Measurements from ENCODE around the gene TMEM30B. TPM values are rescaled to one million over a fixed set of nuclear protein-coding genes. Genes with fewer than 3 reads are reported as not detected.

Gene TMEM30B
- polyA plus RNA-seq, 3 donors = 10.0 to 13.2 (median 11.0) TPM

- peak; percentile 86 for DNase-seq
Observed at GRCh38 chr14:61269321-61270083, 11.6 kb downstream of the TMEM30B start.

GRCh38 chr14:61268812-61269211 is 12.3 kb downstream of the TMEM30B start:
- DNase-seq = no peak

GRCh38 chr14:61266891-61267740 is 14.0 kb downstream of the TMEM30B start:
- DNase-seq = no peak

GRCh38 chr14:61266436-61266835 is 14.7 kb downstream of the TMEM30B start:
- DNase-seq = no peak

- DNase-seq = no peak
Observed at GRCh38 chr14:61264651-61265050, 16.5 kb downstream of the TMEM30B start.

DNA sequence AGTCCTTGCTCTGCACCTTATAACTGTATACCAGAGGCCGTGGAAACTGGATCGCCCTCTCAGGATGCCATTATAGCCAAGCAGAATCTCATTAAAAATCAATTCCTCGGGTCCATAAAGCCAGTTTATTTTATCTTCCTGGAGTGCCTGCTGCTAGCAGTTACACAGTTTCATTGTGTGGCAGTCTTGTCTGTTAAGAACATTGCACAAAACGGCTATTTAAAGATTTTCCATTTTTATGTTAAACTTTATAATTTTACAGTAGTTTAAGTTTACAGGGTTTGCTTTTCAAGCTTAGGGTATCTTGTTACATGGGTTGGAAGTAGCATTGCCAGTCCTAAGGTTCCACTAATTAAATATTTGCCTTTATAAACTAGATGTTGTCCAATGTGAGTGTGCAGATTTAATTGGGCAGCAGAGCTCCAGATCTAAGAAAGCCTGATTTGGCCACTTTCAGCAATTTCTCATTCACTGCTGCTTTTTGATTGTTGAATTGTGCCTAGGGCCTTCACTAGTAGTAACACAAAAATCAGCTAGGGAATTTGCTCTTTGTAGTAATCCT is 17.0 kb downstream of the TMEM30B start:
- DNase-seq = no peak

GRCh38 chr14:61262082-61262481 is 19.1 kb downstream of the TMEM30B start:
- DNase-seq = no peak

DNA sequence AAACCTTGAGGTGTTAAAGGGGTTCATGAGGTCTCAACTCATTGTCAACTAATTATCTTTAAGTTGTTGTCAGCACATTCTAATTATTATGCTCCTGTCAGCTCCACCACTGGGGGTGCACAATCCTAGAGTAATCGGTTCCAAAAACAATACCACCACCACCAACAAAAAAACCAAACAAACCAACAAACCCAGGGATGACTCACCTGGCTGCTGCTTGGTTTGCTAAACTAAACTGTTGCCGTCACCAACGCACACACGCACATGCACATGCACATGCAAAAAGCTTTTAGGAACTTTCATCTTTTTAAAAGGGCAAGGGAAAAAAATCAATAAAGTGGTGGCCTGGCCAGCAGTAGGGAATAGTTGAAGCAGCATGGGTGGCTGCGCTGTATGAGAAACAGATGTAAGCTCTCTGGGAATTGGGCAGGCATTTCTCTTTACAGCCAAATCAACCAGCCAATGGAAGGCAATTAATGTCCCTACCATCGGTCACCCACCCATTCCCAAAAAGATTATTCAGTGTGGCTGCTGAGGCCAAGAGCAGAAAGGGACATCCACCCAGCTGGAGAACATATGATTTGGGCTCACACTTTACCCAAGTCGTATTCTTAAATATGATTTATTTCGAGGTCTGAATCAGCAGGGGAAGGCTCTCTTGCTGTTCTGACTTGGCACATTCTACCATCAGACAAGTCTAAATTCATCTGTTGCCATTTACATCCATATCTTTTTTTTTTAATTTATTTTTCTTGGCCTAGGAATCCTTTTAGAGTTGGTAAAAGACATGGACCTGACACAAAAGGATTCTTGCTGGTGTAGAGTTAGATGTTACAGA is 20.0 kb downstream of the TMEM30B start:
- DNase-seq = no peak

DNA sequence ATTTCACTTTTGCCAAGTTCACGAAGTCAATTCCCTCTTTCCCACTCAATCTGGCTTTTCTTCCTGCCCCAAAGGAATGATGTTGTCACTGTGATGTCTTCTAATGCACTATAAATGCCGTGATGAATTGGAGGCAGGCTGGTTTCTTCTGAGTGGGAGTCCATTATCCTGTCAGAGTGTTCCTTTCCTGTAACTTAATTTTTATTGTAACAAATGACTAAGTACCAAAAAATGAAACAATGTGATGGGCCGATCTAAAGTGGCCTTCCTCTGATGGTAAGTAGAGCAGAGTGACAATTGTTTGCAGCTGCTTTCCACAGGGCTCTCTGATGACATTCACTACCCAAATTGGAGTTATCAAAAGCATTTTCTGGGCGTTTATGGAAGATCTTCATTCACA is 22.2 kb downstream of the TMEM30B start:
- DNase-seq = no peak

GRCh38 chr14:61257469-61258057 is 23.6 kb downstream of the TMEM30B start:
- peak; percentile 56 for DNase-seq

DNA sequence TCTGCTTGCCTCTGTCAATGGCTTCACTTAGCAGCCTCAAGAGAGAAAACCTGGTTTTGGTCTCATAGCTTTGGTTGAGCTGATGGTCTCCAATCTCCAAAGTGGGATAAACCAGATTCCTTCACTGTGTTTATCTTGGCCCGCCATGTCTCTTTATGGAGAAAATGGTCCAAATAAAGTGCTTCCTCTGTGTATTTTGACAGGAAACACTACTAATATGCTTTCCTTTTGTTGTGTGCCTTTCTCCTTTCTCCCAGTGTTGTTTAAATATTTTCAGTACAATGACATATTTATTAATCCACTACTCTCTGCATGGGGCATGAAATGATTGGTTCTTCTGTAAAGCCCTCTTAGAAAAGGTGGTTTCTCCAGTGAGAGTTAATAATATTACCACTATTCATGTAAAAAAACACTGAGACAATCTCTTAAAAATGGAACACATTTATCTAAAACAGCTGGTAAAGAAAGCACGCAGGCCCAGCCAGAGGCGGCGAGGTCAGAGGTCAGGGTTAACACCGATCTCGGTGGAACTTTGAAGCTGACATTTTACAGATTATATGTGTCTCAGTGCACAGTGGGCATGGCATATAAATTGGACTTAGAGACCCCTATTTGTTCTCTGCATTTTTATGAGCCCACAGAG is 24.2 kb downstream of the TMEM30B start:
- no peak for DNase-seq

- no peak for DNase-seq
Observed at GRCh38 chr14:61255968-61256367, 25.2 kb downstream of the TMEM30B start.

DNA sequence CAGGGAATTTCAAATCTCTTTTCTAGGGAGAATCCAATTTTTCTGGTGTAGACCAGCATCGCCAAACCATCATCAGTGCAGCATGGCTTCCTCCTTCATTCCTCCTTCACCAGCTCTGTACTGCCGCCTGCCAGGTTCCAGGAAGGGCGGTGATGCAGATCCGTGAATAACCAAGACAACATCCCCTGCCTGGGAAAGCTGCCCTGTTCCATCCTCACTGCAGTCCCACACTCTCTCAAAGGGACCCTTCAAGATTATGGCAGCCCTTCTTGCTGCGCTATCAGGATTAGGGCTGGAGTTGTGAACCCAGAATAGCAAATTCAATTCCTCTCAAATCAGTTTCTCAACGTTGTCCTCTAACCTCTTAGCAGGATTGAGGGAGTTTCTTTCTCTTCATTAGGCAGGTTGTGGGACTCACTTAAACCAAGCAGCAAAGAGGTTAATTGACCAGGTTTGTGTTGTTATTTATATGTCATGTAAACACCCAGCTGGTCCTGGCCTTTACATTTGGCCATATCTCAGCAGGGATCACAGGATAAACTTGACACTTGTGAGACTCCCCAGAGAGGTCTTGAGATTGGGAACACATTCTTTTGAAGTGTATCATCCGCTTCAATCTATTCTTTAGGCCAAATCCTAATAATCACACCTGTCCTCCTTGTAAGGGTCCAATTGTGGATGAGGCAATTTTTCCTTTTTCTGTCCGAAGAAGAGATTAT is 26.2 kb downstream of the TMEM30B start:
- DNase-seq = no peak

- no peak for DNase-seq
Observed at GRCh38 chr14:61253064-61253738, 27.9 kb downstream of the TMEM30B start.

DNA sequence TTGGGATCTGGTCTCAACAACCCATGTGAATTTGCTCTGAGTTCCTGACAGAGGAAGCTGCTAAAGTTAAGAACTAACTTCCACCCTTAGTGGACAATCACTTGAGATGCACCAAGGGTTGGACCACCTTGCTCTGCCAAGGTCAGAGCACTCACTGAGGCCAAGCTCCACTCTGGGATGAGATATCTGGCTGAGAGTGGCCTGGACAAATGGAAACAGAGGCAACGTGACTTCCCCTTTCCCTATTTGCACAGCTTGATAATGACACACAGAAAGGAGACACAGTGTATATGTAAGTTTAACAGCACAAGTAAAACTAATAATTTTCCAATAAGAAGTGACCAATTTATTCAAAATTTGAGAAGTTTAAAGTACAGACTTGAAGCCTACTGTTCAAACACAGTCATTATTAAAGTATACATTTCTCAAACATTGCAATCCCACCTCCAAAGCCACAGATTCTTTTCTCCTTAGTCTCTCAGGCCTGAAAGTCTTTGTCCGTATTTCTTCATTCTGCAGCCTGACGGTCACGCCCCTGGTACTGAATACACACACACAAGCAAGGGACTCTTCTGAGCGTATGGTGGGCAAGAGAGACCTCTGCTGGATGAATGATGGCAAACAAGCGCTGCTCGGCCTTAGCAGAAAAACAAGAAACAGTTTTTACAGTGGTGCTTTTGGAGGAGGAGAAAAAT is 28.6 kb downstream of the TMEM30B start:
- peak; percentile 87 for DNase-seq

GRCh38 chr14:61250063-61250462 is 31.1 kb downstream of the TMEM30B start:
- DNase-seq = no peak

- DNase-seq = no peak
Observed at GRCh38 chr14:61247935-61248334, 33.2 kb downstream of the TMEM30B start.

GRCh38 chr14:61246721-61247120 is 34.4 kb downstream of the TMEM30B start:
- DNase-seq = no peak

GRCh38 chr14:61244009-61244408 is 37.1 kb downstream of the TMEM30B start:
- DNase-seq = no peak

All from renal pelvis (tissue), 4 donors.